H1 (cell line): ENCODE results near the gene HTRA1. TPM values are rescaled to one million over a fixed set of nuclear protein-coding genes. Genes with fewer than 3 reads are reported as not detected.

Source experiments
- CTCF ChIA-PET: fragments of 300-600 bp; sonication (Branson Sonifier 250); formaldehyde crosslinking; loops from one replicate; lab custom pipeline; 2021; ENCODE audit not compliant: partially characterized antibody; lab: Charles Lee
- POLR2A ChIA-PET: fragments of 300-600 bp; sonication (Branson Sonifier 250); formaldehyde crosslinking; loops from one replicate; lab custom pipeline; 2021; ENCODE audit warnings: inconsistent platforms; ENCODE audit not compliant: partially characterized antibody; lab: Charles Lee
- DNase-seq, 2 experiments: peaks; one replicate each; pipeline versions ENCODE4 v3.0.0 to v3.0.0-alpha.2; 2010 to 2022; ENCODE audit warnings: low spot score in 2 of 2, low read depth in 1 of 2, mixed read lengths in 1 of 2
- FAIRE-seq: peaks from 2 replicates; lab custom pipeline; 2011; peaks lifted over from hg19 to GRCh38; lab: Jason Lieb, UNC
- H2AFZ ChIP-seq: 2 replicates; pipeline ENCODE4 v1.8.1; 2012; ENCODE audit warnings: low read length, inconsistent platforms
- H2AK5ac ChIP-seq: 2 replicates; pipeline ENCODE4 v1.6.1; 2013; ENCODE audit warnings: low read depth, low read length
- H2BK120ac ChIP-seq: replicated peaks from 2 replicates; pipeline ENCODE3; 2013; ENCODE audit warnings: low read depth, low read length, inconsistent platforms
- H2BK12ac ChIP-seq: 2 replicates; pipeline ENCODE4 v1.6.1; 2013; ENCODE audit warnings: low read depth, low read length
- H2BK15ac ChIP-seq: 2 replicates; pipeline ENCODE4 v1.6.1; 2013; ENCODE audit warnings: low read length
- H2BK20ac ChIP-seq: 2 replicates; pipeline ENCODE4 v1.6.1; 2013; ENCODE audit warnings: low read length
- H2BK5ac ChIP-seq: 2 replicates; pipeline ENCODE4 v1.6.1; 2013; ENCODE audit warnings: low read depth, low read length
- H3K14ac ChIP-seq: 2 replicates; pipeline ENCODE4 v1.6.1; 2013; ENCODE audit warnings: inconsistent platforms; ENCODE audit not compliant: insufficient read length
- H3K18ac ChIP-seq: 2 replicates; pipeline ENCODE4 v1.6.1; 2013; ENCODE audit warnings: low read length; ENCODE audit errors: extremely low read depth
- H3K23ac ChIP-seq: 2 replicates; pipeline ENCODE4 v1.6.1; 2013; ENCODE audit warnings: inconsistent platforms; ENCODE audit not compliant: insufficient read length
- H3K23me2 ChIP-seq: 2 replicates; pipeline ENCODE4 v1.6.1; 2013; ENCODE audit warnings: low read depth, low read length
- H3K27ac ChIP-seq: 2 replicates; pipeline ENCODE4 v1.6.1; 2011; ENCODE audit warnings: low read depth, low read length, inconsistent platforms
- H3K27me3 ChIP-seq, 4 experiments: replicated peaks in 1 of 4; 1 replicate in 1 of 4; 2 replicates in 3 of 4; pipeline versions ENCODE4 v1.6.1 to v1.8.1; 2011 to 2013; ENCODE audit warnings: low read length in 3 of 4, mild to moderate bottlenecking in 3 of 4, inconsistent platforms in 2 of 4, mixed read lengths in 2 of 4, moderate library complexity in 1 of 4; ENCODE audit not compliant: control insufficient read depth in 3 of 4, insufficient read depth in 3 of 4; ENCODE audit errors: extremely low read depth in 1 of 4
- H3K36me3 ChIP-seq, 4 experiments: 2 replicates each; pipeline versions ENCODE4 v1.6.1 to v1.8.1; 2011 to 2013; ENCODE audit warnings: mild to moderate bottlenecking in 4 of 4, low read length in 3 of 4, moderate library complexity in 2 of 4, control low read depth in 1 of 4, inconsistent platforms in 1 of 4; ENCODE audit not compliant: insufficient read depth in 4 of 4, control insufficient read depth in 2 of 4
- H3K4ac ChIP-seq: replicated peaks from 2 replicates; pipeline ENCODE3; 2013; ENCODE audit warnings: low read length, low read depth, mixed read lengths, inconsistent platforms; ENCODE audit not compliant: insufficient read length
- H3K4me1 ChIP-seq, 4 experiments: replicated peaks in 1 of 4; 1 replicate in 1 of 4; 2 replicates in 3 of 4; pipeline versions ENCODE4 v1.6.1 to v1.8.1; 2011 to 2013; ENCODE audit warnings: low read length in 3 of 4, inconsistent platforms in 2 of 4, mixed read lengths in 1 of 4; ENCODE audit not compliant: insufficient read depth in 4 of 4, control insufficient read depth in 3 of 4
- H3K4me2 ChIP-seq, 2 experiments: 2 replicates each; pipeline versions ENCODE4 v1.6.1 to v1.8.1; 2011 to 2013; ENCODE audit warnings: low read depth in 2 of 2, low read length in 2 of 2, control low read depth in 1 of 2, inconsistent platforms in 1 of 2, mild to moderate bottlenecking in 1 of 2; ENCODE audit not compliant: insufficient read depth in 1 of 2
- H3K4me3 ChIP-seq, 4 experiments: fragments of 200-600, 300-600 bp in 1 of 4; sonication (generic), shearing (Covaris generic), sonication (Bioruptor Twin) in 1 of 4; 2 replicates each; pipeline versions ENCODE4 v1.5.1 to v1.8.1; 2011 to 2016; ENCODE audit warnings: low read length in 4 of 4, low read depth in 3 of 4, control low read depth in 2 of 4, inconsistent platforms in 2 of 4, mild to moderate bottlenecking in 2 of 4, mixed read lengths in 1 of 4, moderate library complexity in 1 of 4; ENCODE audit not compliant: insufficient read depth in 2 of 4; ENCODE audit errors: extremely low read depth in 1 of 4
- H3K56ac ChIP-seq: replicated peaks from 2 replicates; pipeline ENCODE3; 2013; ENCODE audit warnings: low read depth, mild to moderate bottlenecking, mixed read lengths, low read length, inconsistent platforms; ENCODE audit not compliant: insufficient read length
- H3K79me1 ChIP-seq: 2 replicates; pipeline ENCODE4 v1.6.1; 2013; ENCODE audit warnings: low read depth, low read length, control low read depth
- H3K79me2 ChIP-seq, 2 experiments: 2 replicates each; pipeline versions ENCODE4 v1.6.1 to v1.8.1; 2012 to 2013; ENCODE audit warnings: low read length in 2 of 2, mild to moderate bottlenecking in 2 of 2, inconsistent platforms in 1 of 2; ENCODE audit not compliant: insufficient read depth in 2 of 2, control insufficient read depth in 1 of 2
- H3K9ac ChIP-seq, 4 experiments: replicated peaks in 1 of 4; 1 replicate in 1 of 4; 2 replicates in 3 of 4; pipeline versions ENCODE4 v1.6.1 to v1.8.1; 2011 to 2013; ENCODE audit warnings: low read depth in 3 of 4, low read length in 3 of 4, control low read depth in 2 of 4, mild to moderate bottlenecking in 2 of 4, moderate library complexity in 2 of 4, inconsistent platforms in 1 of 4; ENCODE audit errors: extremely low read depth in 1 of 4
- H3K9me3 ChIP-seq, 2 experiments: 2 replicates each; pipeline versions ENCODE4 v1.6.1 to v1.8.1; 2012 to 2013; ENCODE audit warnings: mild to moderate bottlenecking in 2 of 2, moderate library complexity in 2 of 2, control low read depth in 1 of 2, inconsistent platforms in 1 of 2, low read depth in 1 of 2, low read length in 1 of 2, mixed read lengths in 1 of 2; ENCODE audit not compliant: insufficient read depth in 2 of 2
- H4K20me1 ChIP-seq, 2 experiments: replicated peaks in 1 of 2; 2 replicates each; pipeline versions ENCODE3 to v1.8.1; 2011 to 2013; ENCODE audit warnings: inconsistent platforms in 2 of 2, low read length in 2 of 2, mild to moderate bottlenecking in 1 of 2; ENCODE audit not compliant: insufficient read depth in 2 of 2, control insufficient read depth in 1 of 2
- H4K5ac ChIP-seq: 2 replicates; pipeline ENCODE4 v1.6.1; 2013; ENCODE audit warnings: low read length, low read depth, mixed read lengths, inconsistent platforms; ENCODE audit not compliant: insufficient read length
- H4K8ac ChIP-seq: 2 replicates; pipeline ENCODE4 v1.8.0; 2013; ENCODE audit warnings: mild to moderate bottlenecking, moderate library complexity, low read length, inconsistent platforms; ENCODE audit not compliant: insufficient read depth; ENCODE audit errors: extremely low read depth
- H4K91ac ChIP-seq: replicated peaks from 2 replicates; pipeline ENCODE3; 2013; ENCODE audit warnings: low read length, mixed read lengths, inconsistent platforms; ENCODE audit not compliant: insufficient read length
- BRCA1 ChIP-seq: IDR thresholded peaks from 2 replicates; pipeline ENCODE4 v1.6.1; 2012; ENCODE audit warnings: low read depth, low read length, improper control_type of control experiment
- CEBPB ChIP-seq: IDR thresholded peaks from 2 replicates; pipeline ENCODE4 v1.6.1; 2012; ENCODE audit warnings: low read depth, low read length
- CHD1 ChIP-seq: IDR thresholded peaks from 2 replicates; pipeline ENCODE4 v1.6.1; 2012; ENCODE audit warnings: low read depth, low read length, improper control_type of control experiment
- CREB1 ChIP-seq: IDR thresholded peaks from 2 replicates; pipeline ENCODE4 v1.6.1; 2012; ENCODE audit warnings: inconsistent platforms
- CTBP2 ChIP-seq: IDR thresholded peaks from 2 replicates; pipeline ENCODE4 v1.7.0; 2011; ENCODE audit warnings: borderline replicate concordance, mild to moderate bottlenecking, moderate library complexity, mixed read lengths, low read length; ENCODE audit not compliant: insufficient read depth, insufficient read length
- EGR1 ChIP-seq: IDR thresholded peaks from 2 replicates; pipeline ENCODE4 v1.6.1; 2011; ENCODE audit warnings: low read depth, low read length, borderline replicate concordance
- HDAC2 ChIP-seq, 2 experiments: fragments of 300-600 bp in 1 of 2; sonication (generic) in 1 of 2; IDR thresholded peaks; 2 replicates each; pipeline ENCODE4 v1.6.1; 2011 to 2012; ENCODE audit warnings: low read depth in 2 of 2, low read length in 2 of 2, mild to moderate bottlenecking in 2 of 2, moderate library complexity in 2 of 2, borderline replicate concordance in 1 of 2, inconsistent platforms in 1 of 2
- NANOG ChIP-seq: IDR thresholded peaks from 2 replicates; pipeline ENCODE4 v1.6.1; 2011; ENCODE audit warnings: low read length, low read depth, mild to moderate bottlenecking, inconsistent platforms; ENCODE audit not compliant: insufficient read depth, poor library complexity, severe bottlenecking
- NRF1 ChIP-seq: IDR thresholded peaks from 2 replicates; pipeline ENCODE4 v1.6.1; 2011; ENCODE audit warnings: mild to moderate bottlenecking, low read depth, low read length, improper control_type of control experiment
- SAP30 ChIP-seq: fragments of 300-600 bp; sonication (generic); IDR thresholded peaks from 2 replicates; pipeline ENCODE4 v1.7.1; 2012; ENCODE audit warnings: low read length, moderate library complexity, mild to moderate bottlenecking, inconsistent platforms; ENCODE audit not compliant: insufficient read depth, insufficient replicate concordance
- SRF ChIP-seq: IDR thresholded peaks from 2 replicates; pipeline ENCODE4 v1.6.1; 2011; ENCODE audit warnings: mild to moderate bottlenecking, low read depth, low read length, moderate library complexity
- TAF1 ChIP-seq: IDR thresholded peaks from 2 replicates; pipeline ENCODE4 v1.6.1; 2011; ENCODE audit warnings: mild to moderate bottlenecking, low read depth, low read length
- TCF12 ChIP-seq: IDR thresholded peaks from 2 replicates; pipeline ENCODE4 v1.6.1; 2011; ENCODE audit warnings: low read depth, mild to moderate bottlenecking, low read length
- TEAD4 ChIP-seq: IDR thresholded peaks from 2 replicates; pipeline ENCODE4 v1.6.1; 2012; ENCODE audit warnings: low read depth, low read length, inconsistent platforms, mixed read lengths
- WGBS, 2 experiments: shearing (Covaris generic) in 1 of 2; methylation state at CpG; one replicate each; pipeline versions ENCODE4 v1.1.6 to v1.1.7; 2013 to 2015; ENCODE audit warnings: low lambda C conversion rate in 2 of 2, mixed read lengths in 2 of 2, inconsistent platforms in 1 of 2, low coverage in 1 of 2, missing lambda C conversion rate in 1 of 2; ENCODE audit not compliant: insufficient replicate concordance in 2 of 2, insufficient coverage in 1 of 2, insufficient read length in 1 of 2; ENCODE audit errors: extremely low coverage in 1 of 2, missing lambda C conversion rate in 1 of 2; 5-methylcytosine and 5-hydroxymethylcytosine counted together
- polyA plus RNA-seq, 7 experiments: library from polyadenylated mRNA; depleted of rRNA in 3 of 7; stranded (reverse) in 5 of 7; unstranded in 2 of 7; fragments of >200 nt in 5 of 7; fragments of 200-250 nt in 2 of 7; gene quantifications; 1 replicate in 5 of 7; 2 replicates in 1 of 7; 4 replicates in 1 of 7; pipeline versions ENCODE4 v1.2.1 to v1.2.3, GENCODE V29; 2011 to 2013; ENCODE audit warnings: missing spikeins in 2 of 7, mixed read lengths in 2 of 7
- total RNA-seq: library from RNA; stranded (reverse); fragmentation: NEBNext Ultra II Directional; extraction: Animal tissue kit (Norgen Biotek cat#: 25700); gene quantifications from 2 replicates; pipeline ENCODE4 v1.2.1, GENCODE V29; 2021
- TF ChIP-seq, protein P1 (sequence below): IDR thresholded peaks from 2 replicates; pipeline ENCODE4 v1.6.1; 2012; ENCODE audit warnings: inconsistent platforms

The HTRA1 gene
- total and polyA plus RNA-seq, 2 of the 8 experiments (the other 6 are each of a cell fraction or from before 2014, with no cell fraction given): 15.8 to 20.1 TPM

DNA sequence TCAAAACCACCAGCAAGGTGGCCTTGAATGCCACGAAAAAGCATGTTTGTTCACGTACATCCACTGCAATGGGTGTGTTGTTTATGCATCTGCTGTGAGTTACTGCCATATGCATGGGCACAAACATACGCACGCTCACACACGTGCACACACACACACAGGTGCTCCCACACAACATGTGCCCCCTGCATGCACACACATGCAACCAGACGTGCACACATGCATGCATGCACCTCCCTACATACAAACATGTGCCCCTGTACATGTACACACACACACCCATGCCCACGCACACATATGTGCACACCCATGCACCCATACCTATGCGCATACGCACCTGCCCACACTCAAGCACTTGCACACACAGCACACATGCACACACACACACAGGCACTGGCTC lies 89.1 kb downstream of the HTRA1 start:
- Histone ChIP-seq H4K5ac (no peak overlapping the region), H3K4me3 (no peak overlapping the region), H3K23ac (no peak overlapping the region), H3K79me2 (no peaks in the 10 kb centered on the region), H3K18ac (no peak overlapping the region), H3K4ac (no peak overlapping the region), H3K27me3 (no peaks in the 10 kb centered on the region), H3K23me2 (no peaks in the 10 kb centered on the region), H3K9ac (no peak overlapping the region), H3K14ac (no peak overlapping the region), H2AFZ (no peak overlapping the region), H3K4me2 (no peak overlapping the region), H3K4me1 (no peaks in the 10 kb centered on the region), H4K20me1 (no peaks in the 10 kb centered on the region), H3K27ac (no peak overlapping the region), H2BK20ac (no peak overlapping the region), H2AK5ac (no peak overlapping the region), H2BK12ac (no peak overlapping the region), H2BK120ac (no peak overlapping the region), H3K9me3 (no peaks in the 10 kb centered on the region), H4K91ac (no peak overlapping the region), H4K8ac (no peak overlapping the region; the same call in 1 of the 2 replicates), H2BK15ac (no peak overlapping the region; the same call in 1 of the 2 replicates), H3K56ac (no peak overlapping the region), H3K79me1 (no peaks in the 10 kb centered on the region), H2BK5ac (no peak overlapping the region), H3K36me3 (no peaks in the 10 kb centered on the region)
- CTCF ChIA-PET: interaction anchor here (1.3 to 5.0 kb wide), 2 partner anchors 16 to 91 kb away, joined by 4 to 33 read pairs; no protein-coding TSS in a partner anchor
- FAIRE-seq (no peak), DNase-seq (no peak)
- POLR2A ChIA-PET: no interaction called here
- WGBS, 2 experiments: 95% methylated on average over 9 of the region's 9 CpGs; no CpG with 5 or more reads in 1 of the 2 experiments
- TF ChIP-seq HDAC2 (IDR thresholded peaks at IDR 0.05; ENCODE audit: borderline replicate concordance in 1 of 2, low read depth in 2 of 2, low read length in 2 of 2) (no peak), NRF1 (no peak), CEBPB (no peak), CREB1 (no peak), BRCA1 (no peak), NANOG (no peak), SRF (no peak), TAF1 (no peak), SAP30 (no peak), TEAD4 (no peak), TCF12 (no peak), CHD1 (no peak), EGR1 (no peak), CTBP2 (no peak)
- TF ChIP-seq, protein P1, sequence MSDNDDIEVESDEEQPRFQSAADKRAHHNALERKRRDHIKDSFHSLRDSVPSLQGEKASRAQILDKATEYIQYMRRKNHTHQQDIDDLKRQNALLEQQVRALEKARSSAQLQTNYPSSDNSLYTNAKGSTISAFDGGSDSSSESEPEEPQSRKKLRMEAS: no peak
